ENCODE data around the gene MRPL20. TPM values are rescaled to one million over a fixed set of nuclear protein-coding genes. Genes with fewer than 3 reads are reported as not detected.

The MRPL20 gene
- total RNA-seq, 2 donors from 2014 or later = 143 to 174 TPM

DNA sequence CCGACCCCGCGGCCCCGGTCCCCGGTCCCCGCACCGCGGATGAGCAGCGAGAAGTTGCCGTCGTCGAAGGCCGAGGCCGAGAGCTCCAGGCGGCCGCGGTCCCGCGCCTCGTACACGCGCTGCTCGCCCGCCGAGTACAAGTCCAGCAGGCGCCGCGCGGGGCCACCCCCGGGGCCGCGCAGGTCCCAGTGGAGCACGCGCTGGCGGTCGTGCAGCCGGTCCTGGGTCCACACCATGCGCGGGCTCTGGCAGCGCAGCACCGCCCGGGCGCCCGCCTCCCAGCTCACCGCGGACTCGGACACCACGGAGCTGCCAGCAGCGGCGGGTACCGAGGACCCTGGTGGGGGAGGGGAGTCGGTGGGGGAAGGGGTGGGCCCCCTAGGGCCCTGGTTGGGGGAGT lies 51.7 kb downstream of the MRPL20 start:
- no peaks in the 10 kb centered on the region for H3K27me3 ChIP-seq (replicated peaks; ENCODE audit: insufficient read depth)
- no peaks in the 10 kb centered on the region for H3K36me3 ChIP-seq
- intact Hi-C loops (cut with DNase I) = no loop called here
- under 1% methylated on average over 15 of the region's 52 CpGs for WGBS
- H3K27ac ChIP-seq = no peak overlapping the region
- no peak for DNase-seq (ENCODE audit: low spot score)
- H3K4me1 ChIP-seq (replicated peaks) = no peaks in the 10 kb centered on the region
- H3K4me3 ChIP-seq = peak overlapping the region; percentile 8 to 16
- TF ChIP-seq POLR2A (IDR thresholded peaks at IDR 0.05) (no peak), POLR2AphosphoS5 (IDR thresholded peaks at IDR 0.05) (no peak)
- TF ChIP-seq, protein P1, sequence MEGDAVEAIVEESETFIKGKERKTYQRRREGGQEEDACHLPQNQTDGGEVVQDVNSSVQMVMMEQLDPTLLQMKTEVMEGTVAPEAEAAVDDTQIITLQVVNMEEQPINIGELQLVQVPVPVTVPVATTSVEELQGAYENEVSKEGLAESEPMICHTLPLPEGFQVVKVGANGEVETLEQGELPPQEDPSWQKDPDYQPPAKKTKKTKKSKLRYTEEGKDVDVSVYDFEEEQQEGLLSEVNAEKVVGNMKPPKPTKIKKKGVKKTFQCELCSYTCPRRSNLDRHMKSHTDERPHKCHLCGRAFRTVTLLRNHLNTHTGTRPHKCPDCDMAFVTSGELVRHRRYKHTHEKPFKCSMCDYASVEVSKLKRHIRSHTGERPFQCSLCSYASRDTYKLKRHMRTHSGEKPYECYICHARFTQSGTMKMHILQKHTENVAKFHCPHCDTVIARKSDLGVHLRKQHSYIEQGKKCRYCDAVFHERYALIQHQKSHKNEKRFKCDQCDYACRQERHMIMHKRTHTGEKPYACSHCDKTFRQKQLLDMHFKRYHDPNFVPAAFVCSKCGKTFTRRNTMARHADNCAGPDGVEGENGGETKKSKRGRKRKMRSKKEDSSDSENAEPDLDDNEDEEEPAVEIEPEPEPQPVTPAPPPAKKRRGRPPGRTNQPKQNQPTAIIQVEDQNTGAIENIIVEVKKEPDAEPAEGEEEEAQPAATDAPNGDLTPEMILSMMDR (IDR thresholded peaks at IDR 0.05) = no peak
- H3K9me3 ChIP-seq = no peaks in the 10 kb centered on the region

DNA sequence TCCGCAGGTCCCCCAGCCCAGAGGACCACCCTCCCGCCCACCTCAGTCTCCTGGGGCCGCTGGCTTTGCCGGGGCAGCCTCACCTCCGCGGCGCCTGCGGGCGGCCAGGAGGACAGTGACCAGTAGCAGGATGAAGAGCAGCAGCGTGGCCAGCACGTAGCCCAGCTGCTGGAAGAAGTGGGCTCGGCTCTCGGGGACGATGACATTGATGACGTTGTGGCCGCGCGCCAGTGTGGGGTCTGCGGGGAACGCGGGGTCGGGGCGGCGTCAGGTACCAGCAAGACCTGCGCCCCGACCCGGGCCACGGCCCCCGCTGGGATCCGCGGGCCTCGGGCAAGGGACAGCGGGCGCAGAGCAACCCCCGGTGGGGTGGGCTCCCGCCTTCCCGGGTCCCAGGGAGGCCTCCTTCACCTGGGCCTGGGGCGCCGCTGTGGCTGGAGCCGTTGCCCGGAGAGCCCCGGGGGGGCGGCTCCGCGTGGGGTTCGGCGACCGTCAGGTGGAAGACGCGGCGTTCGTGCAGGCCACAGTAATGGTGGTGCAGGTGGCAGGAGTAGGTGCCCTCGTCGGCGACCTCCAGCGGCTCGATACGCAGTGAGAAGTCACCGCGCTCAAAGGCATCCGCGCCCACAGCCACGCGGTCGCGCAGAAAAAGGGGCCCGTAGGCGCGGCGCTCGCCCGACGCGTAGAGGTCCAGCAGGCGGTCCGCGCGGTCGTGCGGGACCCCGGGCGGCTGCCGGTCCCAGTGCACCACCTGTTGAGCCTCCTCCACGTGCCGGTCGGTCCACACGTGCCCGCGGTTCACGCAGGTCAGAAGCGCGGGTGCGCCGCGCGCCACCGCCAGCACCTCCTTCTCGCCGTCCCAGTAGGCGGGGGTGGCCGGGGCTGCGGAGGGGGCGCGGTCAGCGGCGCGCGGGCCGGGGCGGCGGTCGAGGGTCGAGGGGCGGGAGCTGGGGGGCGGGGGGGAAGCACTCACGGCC lies 52.5 kb downstream of the MRPL20 start:
- H3K4me3 ChIP-seq = no peak overlapping the region
- no peaks in the 10 kb centered on the region for H3K27me3 ChIP-seq (replicated peaks; ENCODE audit: insufficient read depth)
- WGBS = 59% methylated on average over 59 of the region's 116 CpGs
- no peak for DNase-seq (ENCODE audit: low spot score)
- intact Hi-C loops (cut with DNase I) = no loop called here
- no peak overlapping the region for H3K27ac ChIP-seq
- no peaks in the 10 kb centered on the region for H3K4me1 ChIP-seq (replicated peaks)
- TF ChIP-seq, protein P1 (IDR thresholded peaks at IDR 0.05) = no peak
- TF ChIP-seq POLR2AphosphoS5 (IDR thresholded peaks at IDR 0.05) (no peak), POLR2A (IDR thresholded peaks at IDR 0.05) (no peak)
- H3K9me3 ChIP-seq = no peaks in the 10 kb centered on the region
- no peaks in the 10 kb centered on the region for H3K36me3 ChIP-seq

DNA sequence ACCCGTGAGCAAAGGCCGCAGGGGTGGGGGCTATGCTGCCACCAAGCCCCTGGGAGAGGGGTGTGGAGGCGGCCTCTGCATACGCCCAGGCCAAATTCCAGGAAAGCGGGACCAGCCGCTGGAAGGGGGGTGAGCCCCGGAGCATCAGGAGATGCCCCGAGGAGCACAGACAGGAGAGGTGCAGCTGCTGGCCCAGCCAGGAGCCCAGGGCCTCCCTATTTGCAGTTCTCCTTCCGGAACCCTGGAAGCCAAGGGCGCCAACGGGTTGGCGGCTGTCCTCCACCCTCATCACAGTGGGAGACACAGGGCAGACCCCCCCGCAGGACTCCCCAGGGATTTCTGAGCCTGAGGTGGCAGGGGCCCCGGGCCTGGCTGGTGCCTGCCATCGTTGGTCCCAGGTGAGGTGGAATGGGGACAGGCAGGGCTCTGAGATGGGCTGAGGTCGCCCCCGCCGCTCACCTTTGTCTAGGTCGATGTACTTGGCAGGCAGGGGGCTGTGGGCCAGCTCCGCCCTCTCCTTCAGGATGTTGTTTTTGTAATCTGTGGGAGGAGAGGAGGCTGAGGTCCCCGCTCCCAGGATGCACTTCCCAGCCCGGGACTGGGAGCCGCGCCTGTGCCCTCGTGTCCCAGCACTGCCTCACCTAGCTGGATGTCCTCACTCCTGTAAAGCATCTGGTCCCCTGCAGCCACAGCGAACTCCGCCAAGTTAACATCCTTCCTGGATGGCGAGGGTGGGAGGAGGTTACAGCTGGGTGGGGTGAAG lies 53.5 kb downstream of the MRPL20 start:
- Histone ChIP-seq H3K9me3 (no peaks in the 10 kb centered on the region), H3K27ac (no peak overlapping the region), H3K27me3 (replicated peaks; ENCODE audit: insufficient read depth) (no peaks in the 10 kb centered on the region), H3K4me1 (replicated peaks) (no peaks in the 10 kb centered on the region), H3K4me3 (no peak overlapping the region), H3K36me3 (no peaks in the 10 kb centered on the region)
- no peak for DNase-seq (ENCODE audit: low spot score)
- 46% methylated on average over 28 of the region's 28 CpGs for WGBS
- TF ChIP-seq POLR2A (IDR thresholded peaks at IDR 0.05) = no peak
- TF ChIP-seq, protein P1 (IDR thresholded peaks at IDR 0.05) = no peak
- TF ChIP-seq POLR2AphosphoS5 (IDR thresholded peaks at IDR 0.05) = no peak
- intact Hi-C loops (cut with DNase I) = no loop called here

DNA sequence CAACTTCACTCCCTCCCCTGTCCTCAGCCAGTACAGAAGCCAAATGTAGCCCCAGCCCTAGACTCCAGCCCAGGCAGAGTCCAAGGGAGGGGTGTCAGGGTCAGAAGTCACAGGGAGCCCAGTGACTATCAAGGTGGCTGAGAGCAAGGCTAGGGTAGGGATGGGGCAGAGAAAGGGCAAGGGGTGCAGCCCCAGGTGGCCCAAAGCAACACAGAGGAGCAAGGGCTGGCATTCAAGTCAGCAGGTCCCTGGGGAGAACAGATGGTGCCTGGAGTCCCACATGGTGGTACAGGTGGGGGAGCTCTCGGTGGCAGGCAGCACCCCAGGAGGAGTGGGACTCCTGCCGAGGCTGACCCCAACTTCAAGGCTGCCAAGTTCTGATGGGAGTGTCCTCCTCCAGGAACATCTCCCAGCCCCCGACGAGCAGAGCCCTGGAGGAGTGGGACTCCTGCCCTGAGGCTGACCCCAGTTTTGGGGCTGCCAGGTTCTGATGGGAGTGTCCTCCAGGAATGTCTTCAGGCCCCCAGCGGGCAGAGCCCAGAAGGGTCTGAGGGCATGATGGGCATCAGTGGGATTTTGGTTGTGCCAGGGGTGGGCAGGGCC lies 54.2 kb downstream of the MRPL20 start:
- Histone ChIP-seq H3K4me1 (replicated peaks) (no peaks in the 10 kb centered on the region), H3K4me3 (no peak overlapping the region), H3K9me3 (no peaks in the 10 kb centered on the region), H3K27ac (no peak overlapping the region), H3K27me3 (replicated peaks; ENCODE audit: insufficient read depth) (no peaks in the 10 kb centered on the region), H3K36me3 (no peaks in the 10 kb centered on the region)
- DNase-seq (ENCODE audit: low spot score) = no peak
- intact Hi-C loops (cut with DNase I) = no loop called here
- no peak for TF ChIP-seq POLR2A (IDR thresholded peaks at IDR 0.05)
- no peak for TF ChIP-seq POLR2AphosphoS5 (IDR thresholded peaks at IDR 0.05)
- TF ChIP-seq, protein P1 (IDR thresholded peaks at IDR 0.05) = no peak
- 44% methylated on average over 3 of the region's 5 CpGs for WGBS

Other genes starting within 250 kb of the MRPL20 start
- gene TTLL10, start 233.4 kb downstream of the MRPL20 start, total RNA-seq = 1 to 10 TPM in 1 of 2 donors, under 1 TPM in 1; 0.77 to 7.3 TPM
- 1 to 10 TPM; 3.1 to 3.5 TPM for gene TNFRSF18, start 200.7 kb downstream of the MRPL20 start, total RNA-seq
- gene TNFRSF4, start 193.1 kb downstream of the MRPL20 start, total RNA-seq = 1 to 10 TPM in 1 of 2 donors, under 1 TPM in 1; 0.50 to 3.0 TPM
- 100 to 1,000 TPM; 177 to 185 TPM for gene SDF4, start 175.3 kb downstream of the MRPL20 start, total RNA-seq
- 10 to 100 TPM; 29.6 to 41.5 TPM for gene B3GALT6, start 175.1 kb downstream of the MRPL20 start, total RNA-seq
- 1 to 10 TPM in 1 of 2 donors, not detected in 1; 3.4 TPM for gene C1QTNF12, start 160.6 kb downstream of the MRPL20 start, total RNA-seq
- 10 to 100 TPM; 56.0 to 79.4 TPM for gene UBE2J2, start 133.4 kb downstream of the MRPL20 start, total RNA-seq
- 10 to 100 TPM in 1 of 2 donors, 1 to 10 TPM in 1; 6.9 to 23.7 TPM for gene SCNN1D, start 126.9 kb downstream of the MRPL20 start, total RNA-seq
- 10 to 100 TPM; 43.2 to 58.6 TPM for gene ACAP3, start 99.4 kb downstream of the MRPL20 start, total RNA-seq
- gene PUSL1, start 98.7 kb downstream of the MRPL20 start, total RNA-seq = 10 to 100 TPM; 30.6 to 36.9 TPM
- 100 to 1,000 TPM in 1 of 2 donors, 10 to 100 TPM in 1; 97.3 to 178 TPM for gene INTS11, start 82.6 kb downstream of the MRPL20 start, total RNA-seq
- gene CPTP, start 82.5 kb downstream of the MRPL20 start, total RNA-seq = 10 to 100 TPM; 35.8 to 54.0 TPM
- under 1 TPM in 1 of 2 donors, not detected in 1; 0.80 TPM for gene TAS1R3, start 76.0 kb downstream of the MRPL20 start, total RNA-seq
- gene DVL1, start 57.9 kb downstream of the MRPL20 start, total RNA-seq = 100 to 1,000 TPM in 1 of 2 donors, 10 to 100 TPM in 1; 70.5 to 165 TPM
- 100 to 1,000 TPM in 1 of 2 donors, 10 to 100 TPM in 1; 39.0 to 152 TPM for gene MXRA8, start 48.7 kb downstream of the MRPL20 start, total RNA-seq
- 100 to 1,000 TPM; 152 to 161 TPM for gene AURKAIP1, start 32.1 kb downstream of the MRPL20 start, total RNA-seq
- 100 to 1,000 TPM; 116 to 242 TPM for gene CCNL2, start 8.0 kb downstream of the MRPL20 start, total RNA-seq
- 10 to 100 TPM; 33.7 to 34.9 TPM for gene ANKRD65, start 14.0 kb upstream of the MRPL20 start, total RNA-seq
- 100 to 1,000 TPM; 191 to 227 TPM for gene VWA1, start 28.4 kb upstream of the MRPL20 start, total RNA-seq
- gene ATAD3C, start 42.4 kb upstream of the MRPL20 start, total RNA-seq = 1 to 10 TPM; 7.3 to 9.9 TPM
- 10 to 100 TPM; 16.8 to 26.9 TPM for gene ATAD3B, start 64.5 kb upstream of the MRPL20 start, total RNA-seq
- 10 to 100 TPM; 30.0 to 32.8 TPM for gene ATAD3A, start 104.9 kb upstream of the MRPL20 start, total RNA-seq
- gene TMEM240, start 133.3 kb upstream of the MRPL20 start, total RNA-seq = 1 to 10 TPM; 4.5 to 6.8 TPM
- gene SSU72, start 167.6 kb upstream of the MRPL20 start, total RNA-seq = 100 to 1,000 TPM; 173 to 203 TPM
- 10 to 100 TPM in 1 of 2 donors, 1 to 10 TPM in 1; 3.5 to 33.3 TPM for gene FNDC10, start 192.8 kb upstream of the MRPL20 start, total RNA-seq
- 100 to 1,000 TPM in 1 of 2 donors, 10 to 100 TPM in 1; 60.6 to 152 TPM for gene MIB2, start 208.2 kb upstream of the MRPL20 start, total RNA-seq
- 10 to 100 TPM in 1 of 2 donors, 1 to 10 TPM in 1; 4.4 to 55.4 TPM for gene MMP23B, start 224.9 kb upstream of the MRPL20 start, total RNA-seq